HG03432 (cell line): Measurements from ENCODE around the gene NPW.
A peak's percentile ranks its signal among the peaks of the same experiment; 100 is the strongest.
"Not testable (repeated sequence)": the region's sequence is repeated elsewhere in the genome, so short reads cannot be mapped to it uniquely, and the experiment has no call there.

Experiments used
- ATAC-seq: cut with Tn5 transposase; IDR thresholded peaks from one replicate; pipeline ENCODE4 v1.9.1; 2021; ENCODE audit warnings: mild to moderate bottlenecking, moderate library complexity; ENCODE audit not compliant: unreplicated experiment

The NPW gene

GRCh38 chr16:2019921-2020831 lies 591 bp downstream of the NPW start:
- no peak for ATAC-seq

GRCh38 chr16:2022723-2023091 lies 3.1 kb downstream of the NPW start:
- no peak for ATAC-seq

GRCh38 chr16:2023092-2024031 lies 3.8 kb downstream of the NPW start:
- peak; percentile 81 for ATAC-seq

- no peak for ATAC-seq
These were observed 4.4 kb downstream of the NPW start for GRCh38 chr16:2024032-2024420.

- no peak for ATAC-seq
These were observed 5.7 kb downstream of the NPW start for GRCh38 chr16:2025251-2025650.

- ATAC-seq, result no peak
These were observed 6.4 kb downstream of the NPW start for GRCh38 chr16:2025878-2026460.

- ATAC-seq, result no peak
These were observed 7.0 kb downstream of the NPW start, which contains the start of gene NHERF2 for GRCh38 chr16:2026461-2027023. Gene NHERF2, plus strand, starts transcription at chr16:2026902. Its CDS starts 104 bp downstream, at chr16:2027006.

GRCh38 chr16:2027024-2028010 lies 7.7 kb downstream of the NPW start:
- no peak for ATAC-seq

GRCh38 chr16:2028146-2028545 lies 8.6 kb downstream of the NPW start:
- no peak for ATAC-seq

- no peak for ATAC-seq
These were observed 9.1 kb downstream of the NPW start for GRCh38 chr16:2028620-2029220.

- no peak for ATAC-seq
These were observed 9.8 kb downstream of the NPW start for GRCh38 chr16:2029350-2029749.

GRCh38 chr16:2030036-2030435 lies 10.5 kb downstream of the NPW start:
- no peak for ATAC-seq

- no peak for ATAC-seq
These were observed 11.5 kb downstream of the NPW start for GRCh38 chr16:2031081-2031577.

- ATAC-seq, result no peak
These were observed 12.9 kb downstream of the NPW start for GRCh38 chr16:2032285-2033056.

GRCh38 chr16:2033057-2033908 lies 13.7 kb downstream of the NPW start:
- no peak for ATAC-seq

- ATAC-seq, result not testable (repeated sequence)
These were observed 14.5 kb downstream of the NPW start for GRCh38 chr16:2033909-2034695.
